ENCODE data around the gene HVCN1.

The HVCN1 gene

DNA sequence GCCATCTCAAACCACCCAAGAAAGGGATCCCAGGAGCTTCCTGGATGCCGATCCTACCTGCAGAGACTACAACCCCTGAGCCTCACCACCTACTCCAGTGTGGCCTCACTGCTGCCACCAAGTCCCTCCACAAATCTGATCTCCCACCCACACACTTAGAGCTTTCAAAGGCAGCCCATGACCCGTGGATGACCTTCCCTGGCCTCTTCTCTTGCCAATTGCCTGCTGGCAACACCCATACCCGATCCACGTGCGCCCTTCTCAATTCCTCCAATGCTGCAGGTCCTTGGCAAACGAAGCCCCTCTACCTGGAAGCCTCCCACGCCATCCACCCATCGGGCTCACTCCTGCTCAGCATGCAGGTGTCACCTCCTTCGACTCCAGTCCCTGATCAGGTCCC, 30.7 kb downstream of the HVCN1 start:
- TF ChIP-seq TCF12 (IDR thresholded peaks at IDR 0.05; ENCODE audit: low read depth) (no peak), TEAD4 (IDR thresholded peaks at IDR 0.05) (no peak), EP300 (IDR thresholded peaks at IDR 0.05; ENCODE audit: borderline replicate concordance) (no peak), EGR1 (IDR thresholded peaks at IDR 0.05) (no peak), TAF1 (IDR thresholded peaks at IDR 0.05; ENCODE audit: low read depth) (no peak), NFIC (IDR thresholded peaks at IDR 0.05) (no peak), CREB1 (IDR thresholded peaks at IDR 0.05; ENCODE audit: low read depth) (no peak), ZBTB7A (IDR thresholded peaks at IDR 0.05; ENCODE audit: low read depth) (no peak), CEBPB (IDR thresholded peaks at IDR 0.05) (no peak), YY1 (IDR thresholded peaks at IDR 0.05; ENCODE audit: low read depth) (no peak), RAD21 (IDR thresholded peaks at IDR 0.05; ENCODE audit: low read depth) (no peak), FOXM1 (IDR thresholded peaks at IDR 0.05; ENCODE audit: borderline replicate concordance, low read depth) (no peak)
- TF ChIP-seq, protein P1, sequence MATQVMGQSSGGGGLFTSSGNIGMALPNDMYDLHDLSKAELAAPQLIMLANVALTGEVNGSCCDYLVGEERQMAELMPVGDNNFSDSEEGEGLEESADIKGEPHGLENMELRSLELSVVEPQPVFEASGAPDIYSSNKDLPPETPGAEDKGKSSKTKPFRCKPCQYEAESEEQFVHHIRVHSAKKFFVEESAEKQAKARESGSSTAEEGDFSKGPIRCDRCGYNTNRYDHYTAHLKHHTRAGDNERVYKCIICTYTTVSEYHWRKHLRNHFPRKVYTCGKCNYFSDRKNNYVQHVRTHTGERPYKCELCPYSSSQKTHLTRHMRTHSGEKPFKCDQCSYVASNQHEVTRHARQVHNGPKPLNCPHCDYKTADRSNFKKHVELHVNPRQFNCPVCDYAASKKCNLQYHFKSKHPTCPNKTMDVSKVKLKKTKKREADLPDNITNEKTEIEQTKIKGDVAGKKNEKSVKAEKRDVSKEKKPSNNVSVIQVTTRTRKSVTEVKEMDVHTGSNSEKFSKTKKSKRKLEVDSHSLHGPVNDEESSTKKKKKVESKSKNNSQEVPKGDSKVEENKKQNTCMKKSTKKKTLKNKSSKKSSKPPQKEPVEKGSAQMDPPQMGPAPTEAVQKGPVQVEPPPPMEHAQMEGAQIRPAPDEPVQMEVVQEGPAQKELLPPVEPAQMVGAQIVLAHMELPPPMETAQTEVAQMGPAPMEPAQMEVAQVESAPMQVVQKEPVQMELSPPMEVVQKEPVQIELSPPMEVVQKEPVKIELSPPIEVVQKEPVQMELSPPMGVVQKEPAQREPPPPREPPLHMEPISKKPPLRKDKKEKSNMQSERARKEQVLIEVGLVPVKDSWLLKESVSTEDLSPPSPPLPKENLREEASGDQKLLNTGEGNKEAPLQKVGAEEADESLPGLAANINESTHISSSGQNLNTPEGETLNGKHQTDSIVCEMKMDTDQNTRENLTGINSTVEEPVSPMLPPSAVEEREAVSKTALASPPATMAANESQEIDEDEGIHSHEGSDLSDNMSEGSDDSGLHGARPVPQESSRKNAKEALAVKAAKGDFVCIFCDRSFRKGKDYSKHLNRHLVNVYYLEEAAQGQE (IDR thresholded peaks at IDR 0.05; ENCODE audit: low read depth), result no peak
- TF ChIP-seq, protein P2, sequence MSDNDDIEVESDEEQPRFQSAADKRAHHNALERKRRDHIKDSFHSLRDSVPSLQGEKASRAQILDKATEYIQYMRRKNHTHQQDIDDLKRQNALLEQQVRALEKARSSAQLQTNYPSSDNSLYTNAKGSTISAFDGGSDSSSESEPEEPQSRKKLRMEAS (IDR thresholded peaks at IDR 0.05), result no peak
- TF ChIP-seq, protein P3, sequence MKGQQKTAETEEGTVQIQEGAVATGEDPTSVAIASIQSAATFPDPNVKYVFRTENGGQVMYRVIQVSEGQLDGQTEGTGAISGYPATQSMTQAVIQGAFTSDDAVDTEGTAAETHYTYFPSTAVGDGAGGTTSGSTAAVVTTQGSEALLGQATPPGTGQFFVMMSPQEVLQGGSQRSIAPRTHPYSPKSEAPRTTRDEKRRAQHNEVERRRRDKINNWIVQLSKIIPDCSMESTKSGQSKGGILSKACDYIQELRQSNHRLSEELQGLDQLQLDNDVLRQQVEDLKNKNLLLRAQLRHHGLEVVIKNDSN (IDR thresholded peaks at IDR 0.05), result no peak

DNA sequence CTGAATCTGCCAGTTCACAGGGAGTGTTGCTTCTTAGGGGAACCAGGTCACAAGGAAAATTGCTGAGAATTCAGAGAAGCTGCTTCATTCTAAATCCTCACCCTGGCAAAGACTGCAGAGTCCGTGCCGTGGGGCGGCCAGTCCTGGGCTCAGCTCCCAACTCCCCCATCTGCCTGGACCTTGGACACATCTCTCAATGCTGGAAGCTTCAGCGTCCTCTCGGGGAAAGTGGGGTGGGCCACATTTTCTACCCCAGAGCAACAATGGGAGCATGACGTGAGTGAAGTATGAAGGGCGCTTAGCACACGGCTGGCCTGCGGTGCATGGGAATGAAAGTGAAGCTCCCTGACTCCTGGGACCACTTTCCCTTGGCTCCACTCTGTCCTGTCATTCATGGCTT, 31.2 kb downstream of the HVCN1 start:
- TF ChIP-seq YY1 (IDR thresholded peaks at IDR 0.05; ENCODE audit: low read depth) (no peak), CEBPB (IDR thresholded peaks at IDR 0.05) (no peak), EP300 (IDR thresholded peaks at IDR 0.05; ENCODE audit: borderline replicate concordance) (no peak)

DNA sequence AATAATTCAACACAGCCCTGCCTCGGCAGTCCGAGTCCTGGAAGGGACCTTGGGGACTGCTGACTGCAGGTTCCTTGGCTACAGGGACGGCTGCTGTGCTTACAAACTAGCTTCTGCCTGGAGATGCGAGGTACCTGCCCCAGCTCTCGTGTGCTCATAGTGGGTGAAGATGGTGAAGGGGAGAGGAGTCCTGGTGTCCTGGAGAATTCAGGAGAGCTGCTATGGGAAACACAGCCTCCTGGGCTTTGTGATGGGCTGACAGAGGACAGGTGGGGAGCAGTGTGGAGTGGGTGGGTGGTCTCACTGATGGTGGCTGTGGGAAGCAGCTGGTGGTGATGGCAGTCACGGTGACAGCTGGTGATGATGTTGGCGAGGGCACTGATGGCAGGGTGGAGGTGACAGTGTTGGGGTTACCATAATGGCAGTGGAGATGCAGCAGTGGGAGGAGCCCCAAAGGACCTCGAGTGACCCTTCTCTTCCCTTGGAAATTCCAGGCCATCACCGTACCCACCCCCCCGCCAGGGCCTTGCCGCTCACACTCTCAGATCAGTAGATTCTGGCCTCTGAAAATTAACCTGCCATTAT, 32.8 kb downstream of the HVCN1 start:
- TF ChIP-seq, protein P3 (IDR thresholded peaks at IDR 0.05), result no peak
- TF ChIP-seq TEAD4 (IDR thresholded peaks at IDR 0.05), result no peak
- no peak for TF ChIP-seq EP300 (IDR thresholded peaks at IDR 0.05; ENCODE audit: borderline replicate concordance)
- TF ChIP-seq NFIC (IDR thresholded peaks at IDR 0.05), result no peak
- TF ChIP-seq RAD21 (IDR thresholded peaks at IDR 0.05; ENCODE audit: low read depth), result no peak
- TF ChIP-seq, protein P1 (IDR thresholded peaks at IDR 0.05; ENCODE audit: low read depth), result no peak
- no peak for TF ChIP-seq ZBTB7A (IDR thresholded peaks at IDR 0.05; ENCODE audit: low read depth)
- no peak for TF ChIP-seq YY1 (IDR thresholded peaks at IDR 0.05; ENCODE audit: low read depth)
- no peak for TF ChIP-seq CEBPB (IDR thresholded peaks at IDR 0.05)
- TF ChIP-seq TAF1 (IDR thresholded peaks at IDR 0.05; ENCODE audit: low read depth), result no peak
- TF ChIP-seq, protein P2 (IDR thresholded peaks at IDR 0.05), result no peak
- no peak for TF ChIP-seq FOXM1 (IDR thresholded peaks at IDR 0.05; ENCODE audit: borderline replicate concordance, low read depth)
- TF ChIP-seq CREB1 (IDR thresholded peaks at IDR 0.05; ENCODE audit: low read depth), result no peak
- no peak for TF ChIP-seq EGR1 (IDR thresholded peaks at IDR 0.05)
- TF ChIP-seq TCF12 (IDR thresholded peaks at IDR 0.05; ENCODE audit: low read depth), result no peak

DNA sequence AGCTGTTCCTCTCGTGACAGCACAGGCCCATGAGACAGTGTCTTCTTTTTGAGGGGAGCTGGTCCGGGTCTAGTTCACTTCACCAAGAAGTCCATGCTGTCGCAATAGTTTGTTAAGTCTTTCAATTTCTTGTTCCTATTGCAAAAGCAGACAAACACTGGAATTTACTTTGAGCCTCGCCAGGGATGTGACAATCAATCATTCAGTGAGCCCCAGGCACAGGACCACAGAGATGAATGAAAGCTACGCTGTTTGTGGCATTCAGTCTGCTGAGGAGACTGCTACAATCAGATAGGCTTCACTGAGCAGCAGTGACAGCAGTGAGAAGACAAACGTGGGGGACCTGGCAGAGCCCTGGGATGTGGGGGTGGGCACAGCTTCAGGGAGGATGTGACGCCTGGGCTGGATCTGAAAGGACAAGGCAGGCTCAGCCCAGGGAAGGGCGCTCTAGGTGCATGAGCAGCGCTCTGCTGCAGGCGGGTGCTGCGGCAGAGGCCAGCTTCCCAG, 39.5 kb downstream of the HVCN1 start:
- no peak for TF ChIP-seq RAD21 (IDR thresholded peaks at IDR 0.05; ENCODE audit: low read depth)
- TF ChIP-seq, protein P1 (IDR thresholded peaks at IDR 0.05; ENCODE audit: low read depth), result no peak
- TF ChIP-seq YY1 (IDR thresholded peaks at IDR 0.05; ENCODE audit: low read depth), result no peak
- TF ChIP-seq TCF12 (IDR thresholded peaks at IDR 0.05; ENCODE audit: low read depth), result no peak
- no peak for TF ChIP-seq TEAD4 (IDR thresholded peaks at IDR 0.05)
- TF ChIP-seq CREB1 (IDR thresholded peaks at IDR 0.05; ENCODE audit: low read depth), result no peak
- no peak for TF ChIP-seq EP300 (IDR thresholded peaks at IDR 0.05; ENCODE audit: borderline replicate concordance)
- TF ChIP-seq TAF1 (IDR thresholded peaks at IDR 0.05; ENCODE audit: low read depth), result no peak
- no peak for TF ChIP-seq NFIC (IDR thresholded peaks at IDR 0.05)
- no peak for TF ChIP-seq EGR1 (IDR thresholded peaks at IDR 0.05)
- no peak for TF ChIP-seq ZBTB7A (IDR thresholded peaks at IDR 0.05; ENCODE audit: low read depth)
- no peak for TF ChIP-seq CEBPB (IDR thresholded peaks at IDR 0.05)
- TF ChIP-seq, protein P2 (IDR thresholded peaks at IDR 0.05), result no peak
- TF ChIP-seq, protein P3 (IDR thresholded peaks at IDR 0.05), result no peak
- TF ChIP-seq FOXM1 (IDR thresholded peaks at IDR 0.05; ENCODE audit: borderline replicate concordance, low read depth), result no peak

Data from Ishikawa (cell line).